Measurements from ENCODE around the gene GKN2.

GRCh38 chr2:68920481-68921170 is 32.1 kb downstream of the GKN2 start:
- TF ChIP-seq CTCF (IDR thresholded peaks at IDR 0.05) (no peak), POLR2A (IDR thresholded peaks at IDR 0.05) (no peak), EP300 (IDR thresholded peaks at IDR 0.05) (no peak)

Data from tibial nerve (tissue), 4 donors.